Fibroblast of skin of scalp (primary cell): ENCODE results near the gene RFX1.

ENCODE experiments used
- DNase-seq: peaks from one replicate; pipeline ENCODE4 v3.0.0-alpha.2; 2013

Gene RFX1

DNA sequence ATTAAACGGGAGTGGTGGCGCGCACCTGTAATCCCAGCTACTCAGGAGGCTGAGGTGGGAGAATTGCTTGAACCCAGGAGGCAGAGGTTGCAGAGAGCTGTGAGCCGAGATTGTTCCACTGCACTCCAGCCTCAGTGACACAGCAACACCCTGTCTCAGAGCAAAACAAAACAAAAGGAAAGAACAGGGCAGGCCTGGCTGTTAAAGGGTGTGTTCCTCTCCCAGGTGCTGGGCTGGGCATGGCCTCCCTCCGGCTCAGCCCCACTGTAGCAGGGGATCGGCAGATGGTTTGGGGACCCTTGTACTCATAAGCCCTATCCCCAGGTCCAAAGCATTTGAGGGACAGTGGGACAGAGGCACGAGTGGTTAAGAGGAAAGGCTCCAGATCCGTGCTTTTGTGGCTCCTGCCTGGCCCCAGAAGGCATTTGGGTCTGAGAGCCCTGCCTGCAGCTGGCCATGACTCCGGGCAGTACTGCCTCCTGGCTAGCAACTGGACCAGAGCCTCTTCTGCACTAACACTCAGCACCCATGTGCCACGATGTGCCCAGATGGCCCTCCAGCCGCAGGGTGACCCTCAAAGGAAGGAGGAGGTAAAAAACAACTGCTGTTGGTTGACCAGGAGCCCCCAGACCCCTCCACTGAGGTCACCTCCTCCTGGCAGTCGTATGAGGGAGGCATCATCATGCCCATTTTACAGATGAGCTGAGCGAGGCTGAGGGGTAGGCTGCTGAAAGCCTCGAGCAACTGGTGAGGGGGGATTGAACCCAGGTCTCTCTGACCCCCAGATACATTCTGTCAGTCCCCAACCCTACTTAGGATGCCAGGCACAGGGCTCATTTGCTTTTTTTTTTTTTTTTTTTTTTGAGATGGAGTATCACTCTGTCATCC, 10.0 kb downstream of the RFX1 start:
- no peak for DNase-seq

- peak; percentile 31 for DNase-seq
Observed at GRCh38 chr19:13995017-13995728, 10.9 kb downstream of the RFX1 start.

DNA sequence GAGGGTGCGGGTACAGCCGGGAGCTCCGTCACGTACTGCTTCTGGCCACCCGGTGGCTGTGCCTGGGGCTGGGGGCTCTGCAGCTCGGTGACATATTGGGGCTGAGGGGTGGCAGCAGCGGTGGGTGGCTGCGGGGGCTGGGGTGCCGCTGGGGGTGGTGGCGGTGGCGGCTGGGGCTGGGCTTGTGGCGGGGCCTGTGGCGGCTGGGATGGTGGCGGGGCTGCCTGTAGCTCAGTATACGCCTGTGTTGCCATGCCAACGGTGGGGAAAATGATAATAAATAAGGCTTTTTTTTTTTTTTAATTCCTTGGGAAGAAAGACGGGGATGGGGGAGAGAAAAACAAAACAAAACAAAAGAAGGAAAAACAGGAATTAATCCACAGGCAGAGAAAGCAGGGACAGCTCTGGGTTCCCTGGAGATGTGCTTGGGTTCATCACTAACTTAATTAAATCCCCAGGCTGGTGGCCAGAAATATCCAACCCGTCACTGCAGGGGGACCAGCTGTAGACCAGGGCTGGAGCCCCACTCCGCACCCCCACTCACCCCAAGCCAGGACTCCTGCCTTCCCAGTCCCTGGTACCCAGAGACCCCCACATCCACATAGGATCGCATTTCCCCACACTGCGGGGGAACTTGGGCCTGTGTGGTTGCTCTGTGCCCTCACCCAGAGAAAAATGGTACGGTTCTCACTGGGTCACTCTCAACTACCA, 12.4 kb downstream of the RFX1 start:
- no peak for DNase-seq

DNA sequence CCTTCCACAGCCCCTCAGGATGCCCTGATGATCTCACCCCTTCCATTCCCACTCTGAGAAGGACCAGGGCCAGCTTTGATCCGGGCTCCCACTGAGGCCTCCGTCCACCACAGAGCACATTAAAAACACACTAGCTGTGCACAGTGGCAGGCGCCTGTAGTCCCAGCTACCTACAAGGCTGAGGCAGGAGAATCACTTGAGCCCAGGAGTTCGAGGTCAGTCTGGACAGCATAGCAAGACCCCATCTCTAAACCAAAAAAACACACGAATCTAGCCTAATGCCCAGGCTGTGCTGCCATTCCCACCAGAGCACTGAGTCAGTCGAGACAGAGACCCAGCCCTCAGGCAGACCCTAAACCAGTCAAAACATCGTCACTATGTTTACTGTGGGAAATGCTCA, 14.1 kb downstream of the RFX1 start:
- DNase-seq = no peak

- DNase-seq = no peak
Observed at GRCh38 chr19:13990085-13990484, 16.0 kb downstream of the RFX1 start.

DNA sequence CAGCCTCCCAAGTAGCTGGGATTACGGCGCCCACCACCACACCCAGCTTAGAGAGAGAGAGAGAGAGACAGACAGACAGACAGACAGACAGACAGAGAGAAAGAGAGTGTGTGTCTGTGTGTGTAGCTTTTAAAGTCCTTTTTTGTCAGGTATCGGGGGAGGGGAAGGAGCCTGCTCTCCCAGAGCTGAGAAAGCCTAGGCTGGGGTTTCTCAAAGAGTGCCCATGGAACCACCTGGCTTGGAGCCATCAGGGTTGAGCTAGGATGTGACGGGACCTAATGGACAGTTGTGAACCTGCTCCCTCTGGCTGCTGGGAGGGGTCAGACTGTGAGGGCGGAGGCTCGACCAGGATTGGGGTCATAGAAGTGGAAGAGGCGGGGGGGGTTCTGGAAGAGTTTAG, 16.6 kb downstream of the RFX1 start:
- no peak for DNase-seq

DNA sequence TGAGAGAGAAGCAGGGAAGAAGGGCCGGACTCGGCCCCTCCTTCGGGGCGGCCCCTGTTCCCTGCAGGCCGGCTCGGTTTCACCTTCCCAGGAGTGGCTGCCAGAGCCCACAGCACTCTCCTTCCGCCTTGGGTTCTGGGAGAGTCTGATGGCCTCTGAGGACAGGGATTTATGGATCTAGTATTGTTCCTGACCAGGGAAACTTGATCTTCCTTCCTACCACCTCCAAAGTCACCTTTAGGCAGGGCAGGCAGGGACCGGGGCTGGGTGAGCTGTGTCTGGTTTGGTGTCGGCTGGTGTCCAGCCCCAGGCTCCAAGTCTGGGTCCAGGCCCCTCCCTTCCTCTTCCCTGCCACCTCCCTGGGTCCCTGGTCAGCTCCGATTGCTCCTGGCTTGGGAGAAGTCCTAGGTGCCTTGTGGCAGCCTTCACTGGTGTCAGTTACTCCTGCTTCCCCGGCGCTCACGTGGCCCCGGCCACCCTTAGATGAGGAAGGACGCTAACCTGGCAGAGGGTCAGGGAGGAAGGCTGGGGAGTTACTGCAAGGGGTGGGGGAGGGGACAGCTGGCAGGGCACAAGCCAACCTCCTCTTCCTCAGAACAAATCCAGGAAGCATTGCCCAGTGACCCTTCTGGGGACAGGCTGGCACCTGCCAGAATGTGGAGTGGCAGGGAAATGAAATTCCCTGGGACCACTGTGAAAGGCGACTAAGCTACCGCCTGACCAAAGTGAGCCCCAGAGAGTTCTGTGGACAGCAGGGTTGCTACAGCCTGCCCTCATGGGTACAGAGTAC, 18.8 kb downstream of the RFX1 start:
- DNase-seq = no peak

GRCh38 chr19:13986348-13986904, 19.7 kb downstream of the RFX1 start:
- peak; percentile 87 for DNase-seq

GRCh38 chr19:13985771-13986347, 20.3 kb downstream of the RFX1 start:
- DNase-seq = no peak

DNA sequence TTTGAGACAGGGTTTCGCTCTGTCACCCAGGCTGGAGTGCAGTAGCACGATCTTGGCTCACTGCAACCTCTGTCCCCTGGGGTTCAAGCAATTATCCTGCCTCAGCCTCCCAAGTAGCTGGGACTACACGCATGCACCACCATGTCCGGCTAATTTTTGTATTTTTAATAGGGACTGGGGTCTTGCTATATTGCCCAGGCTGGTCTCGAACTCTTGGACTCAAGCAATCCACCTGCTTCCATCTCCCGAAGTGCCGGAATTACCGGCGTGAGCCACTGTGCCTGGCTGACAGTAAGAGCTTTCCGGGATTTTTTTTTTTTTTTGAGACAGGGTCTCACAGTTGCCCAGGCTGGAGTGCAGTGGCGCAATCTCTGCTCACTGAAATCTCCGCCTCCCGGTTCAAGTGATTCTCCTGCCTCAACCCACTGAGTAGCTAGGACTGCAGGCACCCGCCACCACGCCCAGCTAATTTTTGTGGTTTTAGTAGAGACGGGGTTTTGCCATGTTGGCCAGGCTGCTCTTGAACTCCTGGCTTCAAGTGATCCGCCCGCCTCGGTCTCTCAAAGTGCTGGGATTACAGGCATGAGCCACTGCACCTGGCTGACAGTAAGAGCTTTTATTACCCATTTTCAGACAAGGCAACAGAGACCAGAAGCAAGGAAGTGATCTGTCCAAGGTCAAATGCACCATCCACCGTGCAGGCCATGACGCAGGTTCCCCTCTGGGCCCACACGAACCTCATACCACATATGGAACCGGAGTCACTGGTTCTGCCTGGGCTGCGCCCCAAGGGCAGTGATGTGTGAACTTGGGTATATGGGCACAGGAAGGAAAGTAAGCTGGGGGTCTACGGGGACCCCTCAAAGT, 21.0 kb downstream of the RFX1 start:
- no peak for DNase-seq

DNA sequence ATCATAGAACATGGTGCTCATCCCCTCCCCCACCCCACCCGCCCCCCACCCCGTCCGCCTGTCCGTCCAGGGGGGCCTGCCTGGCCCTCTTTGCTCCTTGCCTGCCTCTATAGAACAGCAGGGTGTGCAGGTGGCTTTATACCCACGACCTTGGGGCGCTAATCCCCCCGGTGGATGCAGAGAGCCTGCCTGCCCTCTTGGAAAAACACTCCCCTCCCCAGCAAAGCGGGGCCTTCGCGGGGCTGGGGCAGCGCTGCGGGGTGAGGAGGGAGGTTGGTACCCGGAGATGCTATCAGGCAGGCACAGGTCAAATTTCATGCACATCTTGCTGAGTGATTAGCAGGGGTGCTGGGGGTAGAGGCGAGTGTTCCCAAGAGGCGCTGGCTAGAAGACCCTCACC, 21.9 kb downstream of the RFX1 start:
- DNase-seq = no peak

- no peak for DNase-seq
Observed at GRCh38 chr19:13983213-13983889, 22.8 kb downstream of the RFX1 start.

DNA sequence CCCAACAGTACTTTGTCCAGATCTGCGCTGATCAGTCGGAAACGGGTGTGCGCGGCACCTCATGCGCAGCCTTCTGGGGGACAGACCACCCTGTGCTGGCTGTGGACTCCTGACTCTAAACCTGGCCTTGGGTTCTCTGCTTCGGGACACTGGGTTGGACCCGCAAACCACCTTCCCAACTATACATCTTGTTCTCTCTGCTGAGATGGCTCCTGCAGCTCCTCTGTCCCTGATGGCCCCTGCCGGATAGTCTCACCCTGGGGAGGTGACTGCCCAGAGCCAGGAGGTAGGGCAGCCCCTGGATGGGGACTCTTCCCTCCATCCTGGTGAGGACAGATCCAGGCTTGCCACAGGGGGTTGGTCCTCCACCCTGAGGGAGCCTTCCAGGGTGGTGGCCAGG, 23.3 kb downstream of the RFX1 start:
- DNase-seq = no peak

DNA sequence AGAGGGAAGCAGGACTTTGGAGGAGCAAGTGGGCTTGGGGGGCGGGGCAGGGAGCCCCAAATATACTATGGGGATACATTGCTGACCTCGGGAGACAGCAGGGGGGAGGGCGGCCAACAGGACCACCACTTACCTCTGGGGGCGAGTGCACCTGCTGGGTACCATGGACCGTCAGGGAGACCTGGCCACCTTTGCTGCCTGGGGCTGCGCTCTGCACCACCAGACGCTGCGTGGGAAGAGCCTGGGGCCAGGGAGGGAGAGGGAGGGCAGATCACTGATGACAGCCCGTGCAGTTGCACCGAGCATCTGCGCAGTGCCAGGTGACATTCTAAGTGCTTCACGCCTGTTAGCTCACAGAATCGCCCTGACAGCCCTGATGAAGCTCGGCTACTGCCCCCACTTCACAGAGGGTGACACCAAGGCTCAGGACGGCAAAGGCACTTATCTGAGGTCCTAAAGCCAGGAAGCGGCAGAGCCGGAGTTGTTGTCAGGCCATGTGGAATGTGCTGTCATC, 24.1 kb downstream of the RFX1 start:
- DNase-seq = no peak

DNA sequence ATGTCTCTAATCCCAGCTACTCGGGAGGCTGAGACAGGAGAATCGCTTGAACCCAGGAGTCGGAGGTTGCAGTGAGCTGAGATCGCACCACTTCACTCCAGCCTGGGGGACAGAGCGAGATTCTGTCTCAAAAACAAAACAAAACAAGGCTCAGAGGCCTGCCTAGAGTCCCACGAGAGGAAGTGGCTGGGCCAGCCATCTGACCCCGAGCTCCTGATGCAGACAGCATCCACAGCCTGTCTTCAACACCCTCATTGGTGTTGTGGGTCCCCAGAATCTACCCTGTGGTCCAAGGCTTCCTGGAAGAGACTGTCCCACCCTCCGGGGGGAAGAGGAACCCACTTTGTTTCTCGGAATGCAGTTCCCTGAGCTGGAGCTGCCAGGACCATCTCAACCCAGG, 24.7 kb downstream of the RFX1 start:
- no peak for DNase-seq

DNA sequence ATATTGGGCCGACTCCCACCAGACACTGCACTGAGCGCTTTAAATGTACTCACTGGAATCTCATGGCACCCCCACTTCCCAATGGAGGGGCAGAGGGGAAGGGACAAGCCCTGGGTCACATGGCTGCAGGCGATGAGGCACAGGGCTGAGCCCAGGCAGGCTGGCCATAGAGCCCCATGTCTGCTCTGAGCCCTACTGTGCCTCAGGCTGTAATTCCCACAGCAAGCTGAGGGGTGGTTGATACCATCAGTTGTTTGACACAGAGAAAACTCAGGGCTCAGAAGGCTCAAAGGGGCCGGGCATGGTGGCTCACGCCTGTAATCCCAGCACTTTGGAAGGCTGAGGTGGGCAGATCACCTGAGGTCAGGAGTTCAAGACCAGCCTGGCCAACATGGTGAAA, 25.1 kb downstream of the RFX1 start:
- no peak for DNase-seq

DNA sequence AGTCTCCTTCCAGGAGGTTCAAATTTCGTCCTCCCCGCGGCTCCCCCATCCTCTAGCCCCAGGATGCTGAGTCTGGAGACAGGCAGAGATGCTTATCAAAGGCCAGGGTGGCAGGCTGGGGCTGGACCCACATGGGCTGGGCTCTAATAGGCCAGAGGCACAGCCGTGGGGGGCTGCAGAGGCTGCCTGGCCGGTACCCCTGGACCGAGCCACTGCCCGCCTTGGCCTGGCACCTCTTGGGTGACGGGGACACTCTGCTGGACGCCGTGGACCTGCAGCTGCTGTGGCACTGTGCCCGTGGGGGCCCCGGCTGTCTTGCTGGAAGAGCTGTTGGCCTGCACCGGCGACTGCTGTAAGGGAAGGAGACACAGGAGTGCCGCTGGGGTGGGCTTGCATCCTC, 25.8 kb downstream of the RFX1 start:
- no peak for DNase-seq

DNA sequence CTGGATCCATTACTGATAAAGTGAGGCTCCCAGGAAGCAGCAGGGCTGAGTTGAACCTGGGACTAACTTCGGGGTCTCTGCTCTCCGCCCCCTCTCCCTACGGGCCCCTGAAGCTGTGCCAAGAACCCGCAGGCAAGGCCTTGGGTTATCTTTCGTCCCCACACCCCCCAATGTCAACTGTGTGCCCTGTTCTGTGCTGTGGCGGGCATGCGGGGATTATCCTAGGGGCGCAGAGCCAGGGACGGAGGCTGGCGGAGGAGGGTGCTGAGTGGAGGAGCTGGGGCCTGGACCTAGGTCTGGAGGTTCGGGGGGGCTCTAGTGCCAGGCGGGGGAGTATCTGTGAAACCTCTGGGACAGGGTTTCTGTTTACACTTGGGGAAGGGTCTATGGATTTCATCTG, 26.4 kb downstream of the RFX1 start:
- no peak for DNase-seq

GRCh38 chr19:13979244-13979615, 26.9 kb downstream of the RFX1 start:
- no peak for DNase-seq
